Keratinocyte (primary cell): Measurements from ENCODE around the gene SSH2.

Experiments
- CTCF ChIP-seq, 3 experiments: IDR thresholded peaks in 1 of 3; conservative IDR thresholded peaks in 1 of 3; optimal IDR thresholded peaks in 1 of 3; 2 replicates in 2 of 3; 3 replicates in 1 of 3; pipeline versions ENCODE3 to v1.5.1; 2011; ENCODE audit warnings: low read length in 3 of 3, mild to moderate bottlenecking in 3 of 3, moderate library complexity in 2 of 3, control low read depth in 1 of 3, inconsistent platforms in 1 of 3; ENCODE audit not compliant: insufficient read depth in 2 of 3; ENCODE audit errors: extremely low read depth in 1 of 3
- EZH2 ChIP-seq: IDR thresholded peaks from one replicate; pipeline ENCODE4 v1.6.1; 2012; ENCODE audit warnings: inconsistent platforms, mild to moderate bottlenecking, low read length, moderate library complexity

DNA sequence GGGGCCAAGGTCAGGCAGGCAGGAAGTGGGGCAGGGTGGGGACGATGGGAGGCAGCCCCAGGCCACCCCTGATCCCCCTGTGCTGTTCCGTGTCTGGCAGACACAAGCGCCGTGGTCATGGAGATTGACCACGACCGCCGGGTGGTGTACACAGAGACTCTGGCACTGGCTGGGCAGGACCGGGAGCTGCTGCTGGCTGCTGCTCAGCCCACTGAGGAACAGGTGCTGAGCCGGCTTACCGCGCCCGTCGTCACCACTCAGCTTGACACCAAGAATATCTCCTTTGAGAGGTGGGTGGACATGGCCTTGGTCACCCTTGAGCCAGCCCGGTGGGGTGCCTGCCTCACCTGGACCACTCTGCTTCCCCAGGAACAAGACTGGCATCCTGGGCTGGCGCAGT lies 321.0 kb downstream of the SSH2 start:
- TF ChIP-seq CTCF (optimal IDR thresholded peaks at IDR 0.05 in 1 of 3, IDR thresholded peaks at IDR 0.05 in 1 of 3, conservative IDR thresholded peaks at IDR 0.05 in 1 of 3; ENCODE audit: extremely low read depth in 1 of 3, insufficient read depth in 2 of 3, low read length in 3 of 3) (no peak), EZH2 (no peak)
